Endothelial cell (in vitro differentiated cells): ENCODE data around the gene CYP24A1. TPM values are rescaled to one million over a fixed set of nuclear protein-coding genes. Genes with fewer than 3 reads are reported as not detected.

Experiments
- DNase-seq: peaks from one replicate; pipeline ENCODE4 v3.0.0; 2021; ENCODE audit warnings: low spot score
- H3K27ac Mint-ChIP-seq: one replicate; pipeline ENCODE4 v1.8.0; 2021; ENCODE audit warnings: mixed read lengths, inconsistent platforms; ENCODE audit not compliant: unreplicated experiment
- H3K27me3 Mint-ChIP-seq: one replicate; pipeline ENCODE4 v1.8.0; 2021; ENCODE audit warnings: mild to moderate bottlenecking, moderate library complexity, mixed read lengths, inconsistent platforms; ENCODE audit not compliant: unreplicated experiment
- H3K36me3 Mint-ChIP-seq: one replicate; pipeline ENCODE4 v1.8.0; 2021; ENCODE audit warnings: mild to moderate bottlenecking, low read depth, mixed read lengths, inconsistent platforms; ENCODE audit not compliant: unreplicated experiment
- H3K4me1 Mint-ChIP-seq: one replicate; pipeline ENCODE4 v1.8.0; 2021; ENCODE audit warnings: mild to moderate bottlenecking, mixed read lengths, inconsistent platforms; ENCODE audit not compliant: unreplicated experiment
- H3K4me3 Mint-ChIP-seq: one replicate; pipeline ENCODE4 v1.8.0; 2021; ENCODE audit warnings: mild to moderate bottlenecking, mixed read lengths, inconsistent platforms; ENCODE audit not compliant: unreplicated experiment
- H3K9me3 Mint-ChIP-seq: one replicate; pipeline ENCODE4 v1.8.0; 2021; ENCODE audit warnings: mixed read lengths, inconsistent platforms; ENCODE audit not compliant: unreplicated experiment
- total RNA-seq: library from RNA; stranded (reverse); fragmentation: NEBNext Ultra II Directional; extraction: Animal tissue kit (Norgen Biotek cat#: 25700); gene quantifications from one replicate; pipeline ENCODE4 v1.2.1, GENCODE V29; 2021; ENCODE audit not compliant: unreplicated experiment
- TF ChIP-seq, protein P1 (sequence below): fragments of 200-600 bp; sonication (generic); IDR thresholded peaks from one replicate; pipeline ENCODE4 v1.5.0; 2021; ENCODE audit warnings: antibody characterized with exemption; ENCODE audit not compliant: unreplicated experiment

Gene CYP24A1
- total RNA-seq, 1 donor from 2014 or later, result not detected

DNA sequence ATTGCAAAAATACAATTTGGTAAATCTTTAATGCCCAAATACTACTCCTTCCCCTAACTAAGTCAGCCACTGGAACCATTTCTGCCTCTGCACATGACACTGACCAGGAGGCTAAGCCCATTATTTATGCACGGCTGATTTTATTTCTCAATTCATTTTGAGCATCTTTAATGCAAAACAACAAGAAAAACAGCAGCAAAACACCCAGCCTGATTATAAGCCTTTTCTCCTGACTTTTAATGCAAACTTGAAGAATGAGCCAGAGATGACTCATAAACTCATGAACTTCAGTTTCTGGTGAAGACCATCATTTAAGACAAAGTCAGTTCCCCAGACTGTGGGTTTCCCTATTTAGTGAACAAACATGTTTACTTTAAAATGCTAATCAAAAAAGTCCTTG lies 51.6 kb downstream of the CYP24A1 start:
- no peaks in the 10 kb centered on the region for H3K9me3 Mint-ChIP-seq
- H3K4me3 Mint-ChIP-seq, result no peak overlapping the region
- no peak for DNase-seq
- H3K27ac Mint-ChIP-seq, result no peak overlapping the region
- no peaks in the 10 kb centered on the region for H3K36me3 Mint-ChIP-seq
- no peaks in the 10 kb centered on the region for H3K4me1 Mint-ChIP-seq
- H3K27me3 Mint-ChIP-seq, result peaks cover 2% of the 10 kb centered on the region
- TF ChIP-seq, protein P1, sequence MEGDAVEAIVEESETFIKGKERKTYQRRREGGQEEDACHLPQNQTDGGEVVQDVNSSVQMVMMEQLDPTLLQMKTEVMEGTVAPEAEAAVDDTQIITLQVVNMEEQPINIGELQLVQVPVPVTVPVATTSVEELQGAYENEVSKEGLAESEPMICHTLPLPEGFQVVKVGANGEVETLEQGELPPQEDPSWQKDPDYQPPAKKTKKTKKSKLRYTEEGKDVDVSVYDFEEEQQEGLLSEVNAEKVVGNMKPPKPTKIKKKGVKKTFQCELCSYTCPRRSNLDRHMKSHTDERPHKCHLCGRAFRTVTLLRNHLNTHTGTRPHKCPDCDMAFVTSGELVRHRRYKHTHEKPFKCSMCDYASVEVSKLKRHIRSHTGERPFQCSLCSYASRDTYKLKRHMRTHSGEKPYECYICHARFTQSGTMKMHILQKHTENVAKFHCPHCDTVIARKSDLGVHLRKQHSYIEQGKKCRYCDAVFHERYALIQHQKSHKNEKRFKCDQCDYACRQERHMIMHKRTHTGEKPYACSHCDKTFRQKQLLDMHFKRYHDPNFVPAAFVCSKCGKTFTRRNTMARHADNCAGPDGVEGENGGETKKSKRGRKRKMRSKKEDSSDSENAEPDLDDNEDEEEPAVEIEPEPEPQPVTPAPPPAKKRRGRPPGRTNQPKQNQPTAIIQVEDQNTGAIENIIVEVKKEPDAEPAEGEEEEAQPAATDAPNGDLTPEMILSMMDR, result no peak

DNA sequence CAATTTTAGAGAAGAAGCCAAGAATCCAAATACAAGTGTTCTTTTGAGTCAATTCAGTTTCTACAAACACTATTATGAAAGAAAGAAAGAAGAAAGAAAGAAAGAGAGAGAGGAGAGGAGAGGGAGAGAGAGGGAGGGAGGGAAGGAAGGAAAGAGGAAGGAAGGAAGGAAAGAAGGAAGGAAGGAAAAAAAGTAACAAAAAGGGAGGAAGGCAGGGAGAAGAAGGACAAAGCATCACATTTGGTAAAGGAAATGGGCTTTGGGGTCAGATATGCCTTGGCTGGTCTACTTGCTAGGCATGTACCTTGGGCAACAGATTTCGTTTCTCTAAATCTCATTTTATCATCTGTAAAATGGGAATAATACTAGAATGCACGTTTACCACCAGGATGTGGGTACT lies 54.0 kb downstream of the CYP24A1 start:
- no peak for DNase-seq
- Mint-ChIP-seq H3K27me3 (no peaks in the 10 kb centered on the region), H3K9me3 (no peaks in the 10 kb centered on the region), H3K4me3 (no peak overlapping the region), H3K27ac (no peak overlapping the region), H3K36me3 (no peaks in the 10 kb centered on the region), H3K4me1 (no peaks in the 10 kb centered on the region)
- TF ChIP-seq, protein P1, result no peak

DNA sequence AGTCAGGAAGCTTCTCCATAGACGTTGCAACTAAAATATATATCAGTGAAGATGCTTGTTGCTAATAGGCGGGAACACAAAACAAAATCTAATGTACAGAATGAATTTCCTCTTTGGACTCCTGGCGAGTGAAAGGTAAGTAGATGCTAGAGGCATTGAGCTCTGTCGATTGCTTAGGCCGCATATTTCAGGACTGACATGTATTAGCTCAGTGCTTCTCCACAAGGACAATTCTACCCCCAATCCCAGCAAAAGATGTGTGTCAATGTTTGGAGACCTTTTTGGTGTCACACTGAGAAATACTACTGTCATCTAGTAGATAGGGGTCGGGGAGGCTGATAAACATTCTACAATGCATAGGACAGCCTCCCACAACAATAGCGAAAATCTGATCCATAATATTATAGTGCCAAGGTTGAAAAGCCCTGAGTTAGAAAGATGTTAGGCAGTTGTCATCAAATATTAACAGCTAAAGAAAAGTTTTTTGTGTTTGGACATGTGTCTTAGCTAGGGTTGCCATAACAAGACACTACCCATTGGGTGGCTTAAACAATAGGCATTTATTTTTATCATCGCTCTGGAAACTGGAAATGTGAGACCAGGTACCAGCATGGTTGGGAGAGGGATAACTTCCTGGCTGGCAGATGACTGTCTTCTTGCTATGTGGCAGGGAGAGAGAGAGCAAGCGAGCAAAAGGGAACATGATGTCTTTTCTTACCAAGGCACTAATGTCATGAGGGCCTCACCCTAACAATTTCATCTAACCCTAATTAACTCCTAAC lies 55.4 kb downstream of the CYP24A1 start:
- DNase-seq, result no peak
- Mint-ChIP-seq H3K9me3 (no peaks in the 10 kb centered on the region), H3K27me3 (no peaks in the 10 kb centered on the region), H3K4me1 (no peaks in the 10 kb centered on the region), H3K4me3 (no peak overlapping the region), H3K36me3 (no peaks in the 10 kb centered on the region), H3K27ac (no peak overlapping the region)
- TF ChIP-seq, protein P1, result no peak

DNA sequence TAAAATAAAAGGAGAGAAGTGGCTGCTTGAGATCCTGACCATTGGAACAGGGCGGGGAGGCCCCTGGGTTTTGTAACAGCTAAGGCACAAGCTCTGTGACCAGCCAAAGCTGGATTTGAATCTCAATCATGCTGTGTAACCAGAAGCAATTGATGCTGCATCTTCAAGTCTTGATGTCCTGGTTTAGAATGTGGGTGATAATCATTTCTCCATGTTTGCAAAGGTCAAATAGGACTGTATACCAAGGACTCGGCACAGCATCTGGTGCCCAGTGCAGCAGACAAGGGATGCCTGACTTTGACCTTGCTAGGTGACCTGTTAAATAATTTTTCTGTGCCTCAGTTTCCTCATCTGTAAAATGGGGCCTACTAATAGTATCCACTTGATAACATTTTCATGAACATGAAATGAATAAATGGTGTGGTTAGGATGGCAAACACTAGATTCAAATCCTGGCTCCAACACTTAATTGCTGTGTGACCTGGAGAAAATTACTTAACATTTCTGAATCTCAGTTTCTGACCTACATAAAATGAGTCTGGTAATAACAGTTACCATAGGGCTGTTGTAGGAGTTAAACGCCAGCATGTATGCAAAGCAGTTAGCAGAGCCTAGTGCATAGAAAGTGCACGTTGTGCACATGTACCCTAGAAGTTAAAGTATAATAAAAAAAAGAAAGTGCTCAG lies 57.1 kb downstream of the CYP24A1 start:
- no peaks in the 10 kb centered on the region for H3K4me1 Mint-ChIP-seq
- no peaks in the 10 kb centered on the region for H3K36me3 Mint-ChIP-seq
- no peak overlapping the region for H3K27ac Mint-ChIP-seq
- DNase-seq, result no peak
- H3K4me3 Mint-ChIP-seq, result no peak overlapping the region
- H3K27me3 Mint-ChIP-seq, result no peaks in the 10 kb centered on the region
- TF ChIP-seq, protein P1, result no peak
- H3K9me3 Mint-ChIP-seq, result no peaks in the 10 kb centered on the region
